ENCODE data around the gene NPR3. TPM values are rescaled to one million over a fixed set of nuclear protein-coding genes. Genes with fewer than 3 reads are reported as not detected.

The NPR3 gene
- total and polyA plus RNA-seq, 2 donors (not counting 3 experiments of a cell fraction or from before 2014, with no cell fraction given), result 0.01 to 0.53 TPM

DNA sequence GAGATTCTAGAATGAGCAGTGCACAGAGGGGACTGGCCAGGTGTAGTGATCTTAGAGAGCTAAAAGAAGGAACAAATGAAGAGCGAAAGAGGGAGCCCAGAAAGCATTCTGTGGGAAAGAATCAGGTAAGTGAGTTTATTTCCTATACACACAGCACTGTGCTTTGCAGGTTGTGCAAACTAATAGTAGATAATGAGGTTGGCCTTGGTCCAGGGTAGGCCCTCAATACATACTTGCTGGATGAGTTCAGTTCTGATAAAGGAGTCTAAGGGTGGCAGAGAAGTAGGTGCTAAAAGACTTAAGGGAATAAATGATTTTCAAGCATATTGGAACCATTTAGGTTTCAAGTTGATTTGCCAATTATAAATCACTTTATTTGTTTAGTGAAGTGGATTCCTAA lies 122.0 kb downstream of the NPR3 start:
- ChIA-PET CTCF (no interaction called here), POLR2A (no interaction called here)
- no TSS peak for BruUV-seq (replicated peaks)
- dilution Hi-C loops (cut with MboI; ENCODE audit: extremely low pct_ligation_motif_present, low sequenced_read_pairs), result no loop called here
- H4K20me1 ChIP-seq (replicated peaks; ENCODE audit: control insufficient read depth, extremely low read depth, insufficient read depth, low read length), result no peaks in the 10 kb centered on the region
- intact Hi-C loops (cut with micrococcal nuclease), result no loop called here
- H3K9me1 ChIP-seq (replicated peaks; ENCODE audit: control insufficient read depth, extremely low read depth, insufficient read depth, low read length), result no peaks in the 10 kb centered on the region
- H3K79me2 ChIP-seq (ENCODE audit: control insufficient read depth, insufficient read depth, low read length), result no peaks in the 10 kb centered on the region
- H2AFZ ChIP-seq (ENCODE audit: low read depth, low read length), result no peak overlapping the region
- no peak overlapping the region for H3K27ac ChIP-seq (ENCODE audit: insufficient read depth, low read depth, low read length)
- H3K9me3 ChIP-seq (replicated peaks; ENCODE audit: control insufficient read depth, insufficient read depth, low read length), result no peaks in the 10 kb centered on the region
- TF ChIP-seq, protein P1, sequence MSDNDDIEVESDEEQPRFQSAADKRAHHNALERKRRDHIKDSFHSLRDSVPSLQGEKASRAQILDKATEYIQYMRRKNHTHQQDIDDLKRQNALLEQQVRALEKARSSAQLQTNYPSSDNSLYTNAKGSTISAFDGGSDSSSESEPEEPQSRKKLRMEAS (IDR thresholded peaks at IDR 0.05; ENCODE audit: insufficient read depth, insufficient read length), result no peak
- no peak for TF ChIP-seq MYC (IDR thresholded peaks at IDR 0.05; ENCODE audit: low read depth, low read length)
- no peak for FAIRE-seq
- H3K4me2 ChIP-seq (ENCODE audit: insufficient read depth, low read length), result no peak overlapping the region
- DNase-seq (ENCODE audit: low read depth, low spot score), result no peak
- H3K4me3 ChIP-seq (replicated peaks in 1 of 3; ENCODE audit: insufficient read depth in 1 of 3, low read depth in 1 of 3, low read length in 3 of 3), result no peak overlapping the region
- no peaks in the 10 kb centered on the region for H3K27me3 ChIP-seq (ENCODE audit: control insufficient read depth in 2 of 2, insufficient read depth in 2 of 2, low read length in 2 of 2)
- H3K36me3 ChIP-seq (ENCODE audit: control insufficient read depth in 2 of 2, extremely low read depth in 1 of 2, insufficient read depth in 2 of 2, low read length in 2 of 2), result no peaks in the 10 kb centered on the region
- H3K9ac ChIP-seq (replicated peaks; ENCODE audit: extremely low read depth, insufficient read depth, low read length), result no peak overlapping the region
- no peaks in the 10 kb centered on the region for H3K4me1 ChIP-seq (ENCODE audit: control insufficient read depth, extremely low read depth, insufficient read depth, low read length)

DNA sequence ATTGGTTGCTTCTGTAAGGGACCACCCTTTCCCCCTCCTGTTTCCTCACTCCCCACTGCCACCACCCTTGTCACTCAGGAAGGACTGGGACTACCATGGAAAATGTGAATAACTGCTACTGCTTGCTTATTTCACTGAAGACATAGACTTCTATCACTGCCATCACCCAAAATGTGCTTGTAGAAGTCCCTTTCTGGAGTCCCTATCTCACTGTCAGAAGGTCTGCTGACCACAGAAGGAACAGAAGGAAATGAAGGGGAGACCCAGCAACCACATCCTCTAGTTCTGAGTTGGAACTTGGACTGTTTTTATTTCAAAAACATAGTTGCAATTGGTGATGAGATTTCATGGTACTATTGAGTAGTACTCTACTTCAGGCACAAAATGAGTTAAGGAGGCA lies 122.5 kb downstream of the NPR3 start:
- H3K4me2 ChIP-seq (ENCODE audit: insufficient read depth, low read length), result no peak overlapping the region
- H4K20me1 ChIP-seq (replicated peaks; ENCODE audit: control insufficient read depth, extremely low read depth, insufficient read depth, low read length), result no peaks in the 10 kb centered on the region
- H3K27ac ChIP-seq (ENCODE audit: insufficient read depth, low read depth, low read length), result no peak overlapping the region
- H3K79me2 ChIP-seq (ENCODE audit: control insufficient read depth, insufficient read depth, low read length), result no peaks in the 10 kb centered on the region
- H3K27me3 ChIP-seq (ENCODE audit: control insufficient read depth in 2 of 2, insufficient read depth in 2 of 2, low read length in 2 of 2), result no peaks in the 10 kb centered on the region
- H3K4me1 ChIP-seq (ENCODE audit: control insufficient read depth, extremely low read depth, insufficient read depth, low read length), result no peaks in the 10 kb centered on the region
- POLR2A ChIA-PET, result no interaction called here
- TF ChIP-seq, protein P2, sequence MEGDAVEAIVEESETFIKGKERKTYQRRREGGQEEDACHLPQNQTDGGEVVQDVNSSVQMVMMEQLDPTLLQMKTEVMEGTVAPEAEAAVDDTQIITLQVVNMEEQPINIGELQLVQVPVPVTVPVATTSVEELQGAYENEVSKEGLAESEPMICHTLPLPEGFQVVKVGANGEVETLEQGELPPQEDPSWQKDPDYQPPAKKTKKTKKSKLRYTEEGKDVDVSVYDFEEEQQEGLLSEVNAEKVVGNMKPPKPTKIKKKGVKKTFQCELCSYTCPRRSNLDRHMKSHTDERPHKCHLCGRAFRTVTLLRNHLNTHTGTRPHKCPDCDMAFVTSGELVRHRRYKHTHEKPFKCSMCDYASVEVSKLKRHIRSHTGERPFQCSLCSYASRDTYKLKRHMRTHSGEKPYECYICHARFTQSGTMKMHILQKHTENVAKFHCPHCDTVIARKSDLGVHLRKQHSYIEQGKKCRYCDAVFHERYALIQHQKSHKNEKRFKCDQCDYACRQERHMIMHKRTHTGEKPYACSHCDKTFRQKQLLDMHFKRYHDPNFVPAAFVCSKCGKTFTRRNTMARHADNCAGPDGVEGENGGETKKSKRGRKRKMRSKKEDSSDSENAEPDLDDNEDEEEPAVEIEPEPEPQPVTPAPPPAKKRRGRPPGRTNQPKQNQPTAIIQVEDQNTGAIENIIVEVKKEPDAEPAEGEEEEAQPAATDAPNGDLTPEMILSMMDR (IDR thresholded peaks at IDR 0.05; ENCODE audit: extremely low read depth in 1 of 2, insufficient read depth in 1 of 2, low read depth in 1 of 2, low read length in 2 of 2), result no peak
- TF ChIP-seq, protein P1 (IDR thresholded peaks at IDR 0.05; ENCODE audit: insufficient read depth, insufficient read length), result no peak
- no peak for TF ChIP-seq JUN (IDR thresholded peaks at IDR 0.05; ENCODE audit: borderline replicate concordance, insufficient read depth, insufficient read length, low read depth)
- no peak for TF ChIP-seq MYC (IDR thresholded peaks at IDR 0.05; ENCODE audit: low read depth, low read length)
- no peak for TF ChIP-seq EZH2 (IDR thresholded peaks at IDR 0.05; ENCODE audit: borderline replicate concordance, low read depth, low read length, severe bottlenecking)
- no peak overlapping the region for H3K9ac ChIP-seq (replicated peaks; ENCODE audit: extremely low read depth, insufficient read depth, low read length)
- dilution Hi-C loops (cut with MboI; ENCODE audit: extremely low pct_ligation_motif_present, low sequenced_read_pairs), result no loop called here
- no peaks in the 10 kb centered on the region for H3K9me1 ChIP-seq (replicated peaks; ENCODE audit: control insufficient read depth, extremely low read depth, insufficient read depth, low read length)
- FAIRE-seq (no peak), DNase-seq (ENCODE audit: low read depth, low spot score) (no peak)
- no peak overlapping the region for H2AFZ ChIP-seq (ENCODE audit: low read depth, low read length)
- H3K4me3 ChIP-seq (replicated peaks in 1 of 3; ENCODE audit: insufficient read depth in 1 of 3, low read depth in 1 of 3, low read length in 3 of 3), result no peak overlapping the region
- H3K36me3 ChIP-seq (ENCODE audit: control insufficient read depth in 2 of 2, extremely low read depth in 1 of 2, insufficient read depth in 2 of 2, low read length in 2 of 2), result no peaks in the 10 kb centered on the region
- H3K9me3 ChIP-seq (replicated peaks; ENCODE audit: control insufficient read depth, insufficient read depth, low read length), result no peaks in the 10 kb centered on the region
- no TSS peak for BruUV-seq (replicated peaks)
- CTCF ChIA-PET, result no interaction called here
- intact Hi-C loops (cut with micrococcal nuclease), result no loop called here

Measured in endothelial cell of umbilical vein (primary cell).